Effector memory CD8-positive, alpha-beta T cell (primary cell): ENCODE measurements around the gene DBH.
"Not testable (repeated sequence)": the region's sequence is repeated elsewhere in the genome, so short reads cannot be mapped to it uniquely, and the experiment has no call there.

Source experiments
- ATAC-seq: fragments of 150-1000 bp; cut with Tn5 transposase; replicated peaks from 2 replicates; pipeline ENCODE4 v1.10.0; 2021; ENCODE audit warnings: mild to moderate bottlenecking, moderate library complexity
- DNase-seq, 3 experiments: peaks; one replicate each; pipeline ENCODE4 v3.0.0; 2021
- H3K27ac Mint-ChIP-seq, 2 donors: one replicate each; pipeline ENCODE4 v1.8.0; 2022; ENCODE audit warnings: mild to moderate bottlenecking in 2 of 2, mixed read lengths in 2 of 2, moderate library complexity in 2 of 2
- H3K27me3 Mint-ChIP-seq, 2 donors: one replicate each; pipeline ENCODE4 v1.8.0; 2022; ENCODE audit warnings: mixed read lengths in 2 of 2
- H3K36me3 Mint-ChIP-seq: one replicate; pipeline ENCODE4 v1.8.0; 2022; ENCODE audit warnings: mild to moderate bottlenecking, moderate library complexity, mixed read lengths; ENCODE audit not compliant: insufficient read depth
- H3K4me1 Mint-ChIP-seq, 2 donors: one replicate each; pipeline ENCODE4 v1.8.0; 2022; ENCODE audit warnings: low read depth in 2 of 2, mixed read lengths in 2 of 2
- H3K4me3 Mint-ChIP-seq, 2 donors: one replicate each; pipeline ENCODE4 v1.8.0; 2022; ENCODE audit warnings: mild to moderate bottlenecking in 2 of 2, mixed read lengths in 2 of 2, moderate library complexity in 2 of 2
- H3K9me3 Mint-ChIP-seq, 2 donors: one replicate each; pipeline ENCODE4 v1.8.0; 2022; ENCODE audit warnings: mixed read lengths in 2 of 2

DBH gene

DNA sequence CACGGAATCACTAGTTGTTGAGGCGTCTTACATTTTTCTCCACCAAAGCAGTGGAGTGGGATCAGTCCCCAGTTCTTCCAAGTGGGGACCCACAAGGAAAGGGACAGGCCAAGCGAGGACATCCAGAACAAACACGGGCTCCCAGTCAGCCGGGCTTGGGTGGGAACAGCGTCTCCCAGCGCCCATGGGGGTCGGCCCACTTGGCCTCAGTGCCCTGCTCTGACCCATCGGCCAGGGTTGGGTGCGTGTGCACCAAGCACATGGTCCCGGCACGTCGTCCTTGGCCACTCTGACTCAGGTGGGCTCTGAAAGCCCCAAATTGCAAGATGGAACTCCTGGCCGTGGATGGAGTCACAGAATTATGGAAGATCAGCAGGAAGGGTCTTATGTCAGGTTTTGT lies 37.9 kb downstream of the DBH start:
- H3K4me3 Mint-ChIP-seq, result no peak overlapping the region
- DNase-seq (no peak), ATAC-seq (no peak)
- no peaks in the 10 kb centered on the region for H3K9me3 Mint-ChIP-seq
- H3K27ac Mint-ChIP-seq, result no peak overlapping the region
- peaks cover 8% of the 10 kb centered on the region for H3K36me3 Mint-ChIP-seq
- peaks cover 13 to 20% of the 10 kb centered on the region in 2 donors for H3K4me1 Mint-ChIP-seq
- H3K27me3 Mint-ChIP-seq, result no peaks in the 10 kb centered on the region

DNA sequence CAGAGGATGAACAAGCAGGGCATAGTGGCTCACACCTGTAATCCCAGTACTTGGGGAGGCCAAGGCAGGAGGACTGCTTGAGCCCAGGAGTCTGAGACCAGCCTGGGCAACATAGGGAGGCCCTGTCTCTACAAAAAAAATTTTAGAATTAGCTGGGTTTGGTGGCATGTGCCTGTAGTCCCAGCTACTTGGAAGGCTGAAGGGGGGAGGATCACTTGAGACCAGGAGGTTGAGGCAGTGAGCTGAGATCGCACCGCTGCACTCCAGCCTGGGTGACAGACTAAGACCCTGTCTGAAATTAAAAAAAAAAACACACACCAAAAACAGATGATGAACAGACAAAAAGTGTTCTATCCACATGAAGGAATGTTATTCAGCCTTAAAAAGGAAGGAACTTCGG lies 39.6 kb downstream of the DBH start:
- Mint-ChIP-seq H3K27ac (peak overlapping the region; percentile 96 to 98), H3K4me1 (peaks cover 13 to 20% of the 10 kb centered on the region in 2 donors)
- H3K27me3 Mint-ChIP-seq, ATAC-seq, DNase-seq, H3K9me3 Mint-ChIP-seq, H3K4me3 Mint-ChIP-seq, H3K36me3 Mint-ChIP-seq: not testable (repeated sequence)

DNA sequence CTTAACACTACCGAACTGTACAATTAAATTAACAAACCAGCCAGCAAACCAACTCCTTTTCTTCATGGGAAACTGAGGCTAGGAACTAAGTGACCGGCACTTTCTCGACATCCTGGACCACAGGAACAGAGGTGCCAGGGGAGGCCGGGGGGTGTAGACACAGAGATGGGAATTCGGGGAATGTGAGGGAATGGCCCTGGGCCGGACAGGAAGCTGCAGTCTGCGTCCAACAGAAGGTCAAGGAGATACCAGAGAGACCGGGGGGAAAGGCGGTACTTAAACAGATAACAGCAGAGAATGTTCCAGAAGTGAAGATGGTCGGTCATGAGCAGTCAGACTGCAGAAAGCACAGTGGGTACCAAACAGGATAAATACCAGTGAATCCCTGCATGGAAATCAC lies 40.3 kb downstream of the DBH start:
- DNase-seq (no peak), ATAC-seq (no peak)
- Mint-ChIP-seq H3K36me3 (peaks cover 8% of the 10 kb centered on the region), H3K4me3 (peak overlapping the region in 1 of 2 donors; percentile 56), H3K9me3 (no peaks in the 10 kb centered on the region), H3K27me3 (no peaks in the 10 kb centered on the region), H3K4me1 (peaks cover 13 to 20% of the 10 kb centered on the region in 2 donors), H3K27ac (peak overlapping the region; percentile 96 to 98)

DNA sequence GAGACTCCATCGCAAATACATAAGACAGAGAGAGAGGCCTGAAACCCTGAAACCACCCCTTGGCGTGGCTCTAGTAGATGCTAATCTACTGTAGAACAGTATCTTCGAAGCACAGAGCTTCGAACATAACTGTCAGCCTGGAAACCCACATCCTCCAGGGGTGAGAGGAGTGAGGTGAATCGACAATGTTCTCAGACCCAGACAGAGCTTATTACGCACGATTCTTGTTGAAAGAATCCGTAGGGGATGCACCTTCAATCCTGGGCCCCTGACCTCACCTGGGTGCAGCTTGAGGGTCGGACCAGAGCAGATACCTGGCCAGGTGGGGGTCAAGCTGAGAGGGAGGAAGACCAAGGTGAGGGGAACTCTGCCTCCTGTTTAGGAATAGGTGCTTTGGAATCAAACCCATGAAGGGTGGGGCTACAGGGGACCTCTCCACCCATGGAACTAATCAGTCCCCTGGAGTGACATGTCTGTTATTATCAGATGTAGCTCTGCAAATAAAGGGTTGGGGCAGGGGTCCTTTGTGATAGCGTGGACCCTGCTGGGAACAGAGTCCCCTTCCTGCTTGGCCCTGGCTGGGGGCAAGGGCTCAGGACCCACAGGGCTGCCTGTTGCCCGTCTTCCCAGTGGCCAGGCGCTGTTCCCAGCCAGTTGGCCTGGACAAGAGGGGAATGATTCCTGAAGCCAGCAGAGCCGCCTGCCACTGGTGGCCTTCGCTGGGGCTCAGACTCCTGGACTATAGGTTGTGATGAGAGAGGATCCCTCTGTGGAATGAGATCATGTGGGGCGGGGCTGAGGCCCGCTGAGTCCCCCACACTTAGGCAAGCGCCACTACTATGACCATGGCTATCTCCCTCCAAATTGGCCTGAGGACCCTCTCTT lies 41.2 kb downstream of the DBH start:
- Mint-ChIP-seq H3K4me1 (peaks cover 17 to 20% of the 10 kb centered on the region in 2 donors), H3K4me3 (peak overlapping the region; percentile 56), H3K27ac (peak overlapping the region; percentile 96 to 98), H3K9me3 (no peaks in the 10 kb centered on the region), H3K27me3 (no peaks in the 10 kb centered on the region), H3K36me3 (peaks cover 8% of the 10 kb centered on the region)
- DNase-seq (peak; percentile 54 to 68 (median 59)), ATAC-seq (peak; percentile 98)

DNA sequence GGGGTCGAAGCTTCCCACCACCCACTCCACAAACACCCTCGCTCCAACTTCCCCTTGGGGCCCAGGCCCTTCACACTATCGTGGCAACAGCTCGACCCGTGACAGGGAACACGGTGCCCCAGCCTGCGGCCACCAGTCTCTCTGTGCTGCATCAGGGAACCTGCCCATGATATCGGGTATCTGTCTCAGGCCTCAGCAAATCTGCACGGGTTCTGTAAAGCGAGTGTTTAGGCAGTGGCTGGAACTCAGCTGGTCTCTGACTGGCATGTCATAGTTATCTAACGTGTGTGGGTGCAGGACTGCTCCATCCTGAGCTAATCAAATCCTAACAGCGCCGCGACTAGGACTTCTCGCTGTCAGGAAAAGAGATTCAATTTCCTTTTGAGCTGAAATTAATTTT lies 42.9 kb downstream of the DBH start:
- Mint-ChIP-seq H3K27me3 (no peaks in the 10 kb centered on the region), H3K36me3 (peaks cover 19% of the 10 kb centered on the region), H3K4me1 (peaks cover 26 to 27% of the 10 kb centered on the region in 2 donors), H3K9me3 (no peaks in the 10 kb centered on the region), H3K4me3 (peak overlapping the region in 1 of 2 donors; percentile 20), H3K27ac (peak overlapping the region; percentile 96 to 98)
- ATAC-seq (no peak), DNase-seq (no peak)

DNA sequence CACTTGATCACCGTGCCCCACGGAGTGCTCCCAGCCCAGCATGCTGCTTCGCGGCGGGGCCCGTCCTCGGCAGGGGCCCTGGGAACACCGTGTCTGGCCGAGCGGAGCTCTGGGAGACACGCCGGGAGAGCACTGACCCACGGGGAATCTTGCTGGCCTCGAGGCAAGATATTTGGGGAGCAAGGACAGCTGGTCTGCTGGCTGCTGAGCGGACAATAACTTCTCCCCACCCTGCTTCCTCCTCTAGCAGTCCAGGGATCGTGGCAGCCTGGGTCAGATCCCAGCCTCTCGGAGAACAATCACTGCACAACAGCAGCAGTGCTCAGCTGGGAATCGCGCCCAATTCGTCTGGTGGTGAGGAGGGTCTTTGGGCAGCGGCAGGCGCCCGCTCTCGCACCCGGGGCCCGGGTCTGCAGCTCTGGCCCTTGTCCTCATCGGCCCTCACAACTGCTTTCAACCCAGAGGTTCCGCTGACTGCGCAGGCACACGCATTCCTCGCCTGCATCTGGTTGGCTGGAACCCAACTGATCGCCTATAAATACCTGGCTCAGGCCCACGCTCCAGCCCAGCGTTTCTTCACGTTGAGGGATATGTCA lies 43.4 kb downstream of the DBH start:
- Mint-ChIP-seq H3K9me3 (no peaks in the 10 kb centered on the region), H3K4me1 (peaks cover 29% of the 10 kb centered on the region in 2 donors), H3K27ac (peak overlapping the region; percentile 96 to 98), H3K36me3 (peaks cover 22% of the 10 kb centered on the region), H3K4me3 (no peak overlapping the region), H3K27me3 (no peaks in the 10 kb centered on the region)
- DNase-seq, result no peak
- ATAC-seq, result no peak

DNA sequence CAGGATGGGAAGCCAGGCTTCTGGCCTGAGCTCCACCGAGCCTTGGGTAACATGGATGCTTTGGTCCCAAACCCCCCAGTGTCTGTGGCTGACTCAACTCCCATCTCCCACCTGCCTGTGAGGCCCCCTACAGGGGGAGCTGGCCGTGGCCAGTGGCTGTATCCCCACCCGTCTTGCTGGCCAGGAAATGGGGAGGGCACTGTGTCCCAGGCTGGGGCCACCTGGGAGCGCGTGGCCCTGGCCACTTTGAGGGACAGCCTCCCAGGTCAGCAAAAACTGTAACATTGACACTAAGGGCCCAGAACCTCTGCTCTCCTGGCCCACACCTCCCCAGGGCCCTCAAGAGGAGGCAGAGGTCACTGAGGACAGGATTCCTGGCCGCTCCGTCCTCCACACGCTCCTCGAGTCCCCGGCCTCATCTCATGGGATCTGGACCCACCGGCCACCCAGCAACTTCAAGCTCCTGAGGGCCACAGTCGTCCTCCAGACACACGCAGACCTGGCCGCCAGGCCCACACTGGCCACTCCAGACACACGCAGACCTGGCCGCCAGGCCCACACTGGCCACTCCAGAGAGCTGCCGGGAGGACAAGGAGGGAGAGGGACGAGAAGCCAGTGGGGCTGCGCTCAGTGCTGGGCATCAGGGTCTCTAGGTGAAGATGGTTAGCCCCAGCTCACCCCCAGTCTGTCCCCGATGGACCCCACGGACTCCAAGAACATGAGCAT lies 44.2 kb downstream of the DBH start:
- Mint-ChIP-seq H3K36me3 (peaks cover 22% of the 10 kb centered on the region), H3K4me3 (no peak overlapping the region), H3K9me3 (no peaks in the 10 kb centered on the region), H3K27ac (peak overlapping the region; percentile 88 to 89), H3K4me1 (peaks cover 29% of the 10 kb centered on the region in 2 donors), H3K27me3 (no peaks in the 10 kb centered on the region)
- no peak for ATAC-seq
- no peak for DNase-seq

DNA sequence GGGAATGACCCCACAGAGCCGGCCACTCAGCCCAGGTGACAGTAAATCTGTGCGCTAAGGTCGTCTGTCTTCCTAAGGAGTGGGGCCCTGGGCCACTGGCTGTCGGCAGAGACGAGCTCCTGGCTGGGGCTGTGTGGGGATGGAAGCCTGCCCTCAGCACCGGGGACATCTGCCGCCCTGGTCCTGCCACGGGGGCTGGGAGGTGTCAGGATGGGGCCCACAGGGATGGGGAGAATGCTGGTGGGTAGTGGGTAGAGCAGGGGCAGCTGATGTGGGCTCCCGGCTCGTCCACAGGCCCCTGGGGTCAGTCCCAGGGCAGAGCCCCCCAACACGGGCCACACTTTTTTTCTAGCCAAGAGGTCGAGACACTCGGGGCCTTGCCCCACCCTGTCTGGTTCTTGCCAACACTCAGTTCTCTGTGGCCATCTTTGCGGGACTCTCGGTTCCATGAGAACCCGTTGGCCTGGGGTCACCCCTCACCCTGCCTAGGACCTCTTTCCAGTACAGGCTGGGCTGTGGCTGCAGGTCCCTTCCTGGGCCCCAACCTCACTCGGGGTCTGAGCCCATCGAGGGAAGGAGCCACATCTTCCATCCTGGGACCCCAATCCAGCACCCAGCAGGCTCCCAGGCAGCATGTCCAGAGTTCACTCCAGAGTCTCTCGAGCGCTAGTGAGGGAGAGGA lies 45.0 kb downstream of the DBH start:
- DNase-seq (no peak), ATAC-seq (no peak)
- H3K9me3 Mint-ChIP-seq, result no peaks in the 10 kb centered on the region
- peaks cover 25 to 29% of the 10 kb centered on the region in 2 donors for H3K4me1 Mint-ChIP-seq
- peaks cover 22% of the 10 kb centered on the region for H3K36me3 Mint-ChIP-seq
- H3K27ac Mint-ChIP-seq, result peak overlapping the region; percentile 88 to 89
- no peak overlapping the region for H3K4me3 Mint-ChIP-seq
- no peaks in the 10 kb centered on the region for H3K27me3 Mint-ChIP-seq

DNA sequence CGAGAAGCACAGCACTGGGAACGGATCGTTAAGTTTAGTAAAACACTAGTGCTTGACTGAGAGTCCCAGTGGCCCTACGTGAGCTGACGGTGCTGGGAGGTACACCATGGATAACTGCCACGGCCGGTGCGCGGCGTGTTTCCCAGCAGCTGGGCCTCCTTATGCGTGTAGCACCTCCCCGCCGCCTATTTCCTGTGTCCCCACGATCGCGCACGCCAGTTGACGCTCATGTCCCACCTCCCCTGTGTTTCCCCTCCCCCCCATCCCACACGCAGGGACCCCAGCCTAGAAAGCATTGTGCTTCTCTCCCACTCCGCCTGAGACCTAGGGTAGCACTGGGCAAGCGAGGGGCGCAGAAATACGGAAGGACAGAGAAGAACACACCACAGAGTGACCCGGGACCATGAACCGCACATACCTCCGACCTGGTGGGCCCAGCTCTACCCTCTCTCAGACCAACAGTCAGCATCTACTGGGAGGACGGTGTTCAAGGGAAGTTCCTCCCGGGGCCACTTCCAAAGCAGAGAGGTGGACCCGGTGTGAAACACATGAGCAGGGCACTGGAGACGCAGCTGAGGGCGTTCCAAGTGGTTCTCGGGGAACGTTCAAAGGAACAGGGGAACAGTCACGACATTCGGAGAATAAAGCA lies 45.6 kb downstream of the DBH start:
- H3K27ac Mint-ChIP-seq, result peak overlapping the region; percentile 88 to 91
- peak overlapping the region in 1 of 2 donors; percentile 8 for H3K4me3 Mint-ChIP-seq
- H3K36me3 Mint-ChIP-seq, result peaks cover 22% of the 10 kb centered on the region
- H3K9me3 Mint-ChIP-seq, result no peaks in the 10 kb centered on the region
- H3K4me1 Mint-ChIP-seq, result peaks cover 18 to 26% of the 10 kb centered on the region in 2 donors
- no peaks in the 10 kb centered on the region for H3K27me3 Mint-ChIP-seq
- ATAC-seq (no peak), DNase-seq (no peak)

DNA sequence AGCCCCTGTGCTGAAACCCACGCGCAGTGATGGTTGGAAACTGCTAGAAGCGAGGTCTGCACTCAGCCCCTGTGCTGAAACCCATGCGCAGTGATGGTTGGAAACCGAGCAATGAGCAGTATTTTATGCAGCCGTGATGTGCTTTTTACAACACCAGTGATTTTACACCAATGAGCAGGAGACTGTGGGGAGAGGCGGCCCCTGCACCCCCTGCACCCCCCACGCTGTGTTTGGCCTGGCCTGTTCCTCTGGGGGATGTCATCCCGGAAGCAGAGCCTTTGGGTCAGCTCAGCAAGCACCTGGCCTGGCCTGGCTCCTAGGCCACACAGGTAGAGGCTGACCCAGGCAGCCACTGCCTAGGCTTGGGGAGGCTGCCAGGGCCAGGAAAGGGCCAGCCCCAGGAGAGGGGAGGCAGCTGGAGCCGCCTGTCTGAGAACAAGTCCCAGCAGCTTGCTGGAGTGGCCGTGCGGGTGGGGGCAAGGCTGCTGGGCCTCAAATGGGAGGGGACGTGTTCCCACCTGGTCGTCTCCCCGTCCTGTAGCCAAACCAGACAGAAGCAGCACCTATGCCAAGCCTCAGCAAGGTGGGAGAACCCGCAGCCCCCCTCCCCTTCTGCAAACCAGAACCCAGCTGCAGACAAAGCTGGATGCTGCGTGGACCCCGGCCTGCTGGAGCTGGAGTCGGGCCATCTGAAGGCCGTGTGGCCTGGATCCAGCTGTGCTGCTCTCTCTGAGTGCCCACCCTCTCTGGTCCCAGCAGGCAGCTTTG lies 46.8 kb downstream of the DBH start:
- H3K36me3 Mint-ChIP-seq, result peaks cover 17% of the 10 kb centered on the region
- H3K27ac Mint-ChIP-seq, result peak overlapping the region; percentile 93 to 99
- peak overlapping the region; percentile 39 to 72 for H3K4me3 Mint-ChIP-seq
- peak; percentile 1 for ATAC-seq
- peaks cover 9 to 18% of the 10 kb centered on the region in 2 donors for H3K4me1 Mint-ChIP-seq
- no peaks in the 10 kb centered on the region for H3K9me3 Mint-ChIP-seq
- DNase-seq, result peak in 1 of 3 experiments; percentile 46
- no peaks in the 10 kb centered on the region for H3K27me3 Mint-ChIP-seq

DNA sequence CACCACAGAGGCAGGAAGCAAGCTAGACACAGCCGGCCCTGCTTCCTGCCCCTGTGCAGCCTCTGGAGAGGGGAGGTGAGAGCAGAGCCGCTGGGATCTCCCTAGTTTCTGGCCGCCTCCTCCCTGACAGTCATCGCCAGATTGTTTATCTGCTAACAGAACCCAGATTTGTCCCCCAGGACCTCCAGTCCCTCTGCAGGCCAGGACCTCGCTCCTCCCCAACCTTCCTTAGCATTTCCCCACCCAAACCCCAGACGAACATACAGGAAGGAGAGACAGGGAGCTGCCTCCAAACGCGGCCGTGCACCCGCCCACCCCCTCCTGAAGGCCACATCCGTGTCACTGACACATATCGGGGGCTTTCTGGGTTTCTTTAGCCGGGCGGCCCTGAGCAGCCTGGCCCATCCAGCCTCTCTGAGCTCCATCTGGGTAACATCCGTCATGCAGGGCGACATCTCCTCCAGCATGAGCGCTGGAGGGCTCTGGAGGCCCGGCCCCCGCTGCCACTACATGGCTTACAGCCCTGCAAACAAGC lies 47.5 kb downstream of the DBH start:
- Mint-ChIP-seq H3K27ac (peak overlapping the region; percentile 93 to 99), H3K27me3 (no peaks in the 10 kb centered on the region), H3K36me3 (peaks cover 20% of the 10 kb centered on the region), H3K4me1 (peaks cover 9 to 18% of the 10 kb centered on the region in 2 donors), H3K9me3 (no peaks in the 10 kb centered on the region), H3K4me3 (peak overlapping the region; percentile 39 to 72)
- ATAC-seq (peak; percentile 82), DNase-seq (peak; percentile 71 to 73 (median 71))
